GM19395 (cell line): Measurements from ENCODE around the gene USP53.
A peak's percentile ranks its signal among the peaks of the same experiment; 100 is the strongest.
"Not testable (repeated sequence)": the region's sequence is repeated elsewhere in the genome, so short reads cannot be mapped to it uniquely, and the experiment has no call there.

Source experiments
- ATAC-seq: cut with Tn5 transposase; IDR thresholded peaks from one replicate; pipeline ENCODE4 v1.9.1; 2021; ENCODE audit warnings: mild to moderate bottlenecking, moderate library complexity; ENCODE audit not compliant: unreplicated experiment

USP53 gene

DNA sequence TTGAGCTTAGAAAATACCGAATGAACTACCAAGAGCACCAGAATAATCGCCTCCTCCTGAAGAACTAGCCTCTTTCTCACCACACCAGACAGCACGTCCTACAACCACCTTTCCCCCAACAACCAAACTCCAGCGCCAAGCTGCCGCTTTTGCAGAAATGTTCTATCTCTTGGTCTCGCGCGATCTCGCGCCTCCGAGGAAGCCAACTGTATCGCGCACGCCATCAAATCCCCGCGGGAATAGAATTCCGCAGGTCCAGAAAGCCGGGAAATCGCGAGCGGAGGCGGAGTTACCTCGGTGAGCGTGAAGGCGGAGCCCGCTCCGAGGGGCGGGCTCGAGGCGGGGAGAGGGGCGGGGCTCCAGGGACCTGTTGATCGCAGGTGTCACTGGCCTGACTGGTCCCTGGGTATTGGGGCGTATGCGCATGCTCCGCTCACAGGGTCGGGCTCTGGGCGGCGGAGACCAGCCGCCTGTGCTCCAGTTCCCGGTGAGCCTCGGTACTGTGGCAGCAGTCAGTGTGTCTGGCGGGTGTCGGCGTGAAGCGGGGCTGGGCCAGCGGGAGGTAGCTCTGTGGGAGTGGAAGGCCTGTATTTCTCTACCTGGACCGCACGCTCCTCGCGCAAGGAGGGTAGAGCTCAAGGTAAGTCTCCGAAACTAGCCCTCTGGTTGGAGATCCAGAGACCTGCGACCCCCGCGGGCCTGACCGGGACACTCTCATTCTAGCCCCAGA is at the start of gene USP53:
USP53 (plus strand) TSS at position 480 of the 730 bp plus-strand sequence. CDS start 27,047 bp downstream, outside the sequence.
- peak; percentile 90 for ATAC-seq

DNA sequence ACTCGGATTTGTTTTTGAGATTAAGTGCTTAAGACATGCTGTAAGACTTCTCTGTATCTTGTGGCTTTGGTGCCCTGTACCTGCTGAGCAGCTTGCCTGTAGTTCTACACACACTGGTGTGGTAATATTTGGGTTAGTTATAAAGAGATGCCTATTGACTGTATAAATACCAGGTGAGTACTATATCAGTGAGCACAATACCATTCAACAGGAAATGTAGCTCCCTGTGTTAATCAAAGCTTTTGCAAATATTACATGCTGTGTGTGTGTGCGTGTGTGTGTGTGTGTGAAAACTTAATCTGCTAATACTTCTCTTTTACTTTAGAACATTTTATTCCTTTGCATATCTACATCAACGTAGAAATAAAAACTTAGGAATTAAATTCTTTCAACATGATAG is 46.7 kb upstream of the USP53 start:
- ATAC-seq, result no peak

DNA sequence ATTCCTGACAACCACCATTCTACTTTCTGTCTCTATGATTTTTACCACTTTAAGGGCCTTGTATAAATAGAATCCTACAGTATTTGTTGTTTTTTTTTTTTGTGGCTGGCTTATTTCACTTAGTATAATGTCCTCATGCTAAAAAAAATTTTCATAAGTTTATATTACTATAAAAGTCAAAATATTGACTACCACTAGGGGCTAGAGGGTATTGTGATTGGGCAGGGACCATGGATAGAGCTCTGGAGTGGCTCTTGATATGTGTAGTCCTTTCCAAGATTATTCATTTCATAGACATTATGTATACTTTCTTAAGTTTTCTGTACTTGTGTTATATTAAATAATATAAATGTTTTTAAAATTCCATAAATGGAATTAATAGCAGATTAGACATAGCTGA is 42.3 kb upstream of the USP53 start:
- no peak for ATAC-seq

DNA sequence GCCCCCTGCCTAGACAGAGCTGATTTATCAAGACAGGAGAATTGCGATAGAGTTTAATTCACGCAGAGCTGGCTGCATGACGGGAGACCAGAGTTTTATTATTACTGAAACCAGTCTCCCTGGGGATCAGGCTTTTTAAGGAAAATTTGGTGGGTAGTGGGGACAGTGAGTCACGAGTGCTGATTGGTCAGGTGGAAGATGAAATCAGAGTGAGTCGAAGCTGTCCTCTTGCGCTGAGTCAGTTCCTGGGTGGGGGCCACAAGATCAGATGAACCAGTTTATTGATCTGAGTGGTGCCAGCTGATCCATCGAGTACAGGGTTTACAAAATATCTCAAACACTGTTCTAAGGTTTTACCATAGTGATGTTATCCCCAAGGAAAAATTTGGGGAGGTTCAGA is 40.3 kb upstream of the USP53 start:
- no peak for ATAC-seq

DNA sequence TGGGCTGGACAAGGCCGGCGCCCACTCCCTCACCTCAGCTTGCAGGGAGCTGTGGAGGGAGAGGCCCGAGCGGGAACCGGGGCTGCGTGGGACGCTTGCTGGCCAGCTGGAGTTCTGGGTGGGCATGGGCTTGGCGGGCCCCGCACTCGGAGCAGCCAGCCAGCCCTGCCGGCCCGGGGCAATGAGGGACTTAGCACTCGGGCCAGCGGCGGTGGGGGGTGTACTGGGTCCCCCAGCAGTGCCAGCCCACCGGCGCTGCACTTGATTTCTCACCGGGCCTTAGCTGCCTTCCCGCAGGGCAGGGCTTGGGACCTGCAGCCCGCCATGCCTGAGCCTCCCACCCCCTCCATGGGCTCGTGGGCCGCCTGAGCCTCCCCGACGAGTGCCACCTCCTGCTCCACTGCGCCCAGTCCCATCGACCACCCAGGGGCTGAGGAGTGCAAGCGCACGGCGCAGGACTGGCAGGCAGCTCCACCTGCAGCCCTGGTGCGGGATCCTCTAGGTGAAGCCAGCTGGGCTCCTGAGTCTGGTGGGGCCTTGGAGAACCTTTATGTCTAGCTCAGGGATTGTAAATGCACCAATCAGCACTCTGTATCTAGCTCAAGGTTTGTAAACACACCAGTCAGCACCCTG is 38.7 kb upstream of the USP53 start:
- not testable (repeated sequence) for ATAC-seq

DNA sequence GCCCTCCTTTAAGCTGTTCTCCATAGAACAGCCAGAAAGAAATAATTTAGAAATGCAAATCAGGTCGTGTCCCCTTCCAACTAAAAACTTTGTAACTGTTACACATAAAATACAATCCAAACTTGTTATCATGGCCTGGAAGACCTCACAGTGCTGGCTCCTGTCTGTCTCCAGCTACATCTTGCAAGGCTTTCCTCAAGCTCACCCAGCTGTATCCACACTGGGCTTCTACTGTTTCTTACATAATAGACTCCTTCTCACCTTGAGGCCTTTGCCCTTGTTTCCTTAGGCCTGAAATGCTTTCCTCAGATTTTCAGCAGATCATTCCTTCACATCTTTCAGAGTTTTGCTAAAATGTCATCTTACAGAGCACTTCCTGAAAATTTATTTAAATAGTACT is 33.5 kb upstream of the USP53 start:
- no peak for ATAC-seq

DNA sequence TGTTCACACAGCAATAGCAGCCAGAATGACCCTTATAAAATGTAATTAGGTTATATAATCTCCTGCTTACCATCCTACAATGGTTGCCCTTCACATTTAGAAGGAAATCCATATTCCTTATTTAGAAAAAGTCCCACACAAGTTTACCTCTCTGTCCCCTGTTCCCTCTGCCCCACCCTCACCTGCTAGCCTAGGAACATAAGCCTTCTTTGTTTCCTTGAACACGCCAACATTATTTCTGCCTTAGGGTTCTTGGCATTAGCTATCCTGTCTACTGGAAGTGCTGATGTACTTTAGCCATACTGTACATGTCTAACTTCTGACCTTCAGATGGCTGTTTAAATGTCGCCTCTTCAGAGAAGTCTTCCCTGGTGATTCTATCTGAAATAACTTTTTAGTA is 28.4 kb upstream of the USP53 start:
- no peak for ATAC-seq

DNA sequence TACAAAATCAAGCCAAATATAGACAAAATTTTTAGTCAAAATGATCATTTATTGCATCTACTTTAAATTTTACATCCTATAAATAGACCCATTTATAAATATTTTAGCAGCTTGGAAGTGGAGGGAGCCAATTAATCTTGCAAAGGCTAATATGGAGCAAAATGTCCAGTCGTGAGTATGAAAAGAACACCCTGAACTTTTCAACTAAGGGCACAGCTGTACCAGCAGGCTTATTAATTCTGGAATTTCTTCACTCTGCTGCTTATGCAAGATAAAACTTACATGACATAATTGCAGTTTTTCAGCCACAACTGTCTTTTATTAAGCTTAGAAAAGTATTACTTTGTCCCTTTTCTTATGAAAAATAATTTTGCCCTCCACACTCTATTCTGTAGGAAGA is 22.9 kb upstream of the USP53 start:
- no peak for ATAC-seq

DNA sequence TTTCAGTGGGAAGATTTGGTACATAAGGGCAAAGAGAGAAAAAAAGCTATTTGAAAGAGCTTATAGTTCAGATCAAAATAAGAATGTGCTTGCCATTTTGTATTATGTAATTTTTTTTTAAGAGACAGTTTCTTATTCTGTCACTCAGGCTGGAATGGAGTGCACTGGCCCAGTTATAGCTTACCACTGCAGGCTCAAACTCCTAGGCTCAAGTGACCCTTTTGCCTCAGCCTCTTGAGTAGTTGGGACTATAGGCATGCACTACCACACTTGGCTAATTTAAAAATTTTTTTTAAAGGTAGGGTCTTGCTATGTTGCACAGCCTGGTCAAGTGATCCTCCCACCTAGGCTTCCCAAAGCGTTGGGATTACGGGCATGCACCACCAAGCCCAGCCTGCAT is 22.2 kb upstream of the USP53 start:
- no peak for ATAC-seq

DNA sequence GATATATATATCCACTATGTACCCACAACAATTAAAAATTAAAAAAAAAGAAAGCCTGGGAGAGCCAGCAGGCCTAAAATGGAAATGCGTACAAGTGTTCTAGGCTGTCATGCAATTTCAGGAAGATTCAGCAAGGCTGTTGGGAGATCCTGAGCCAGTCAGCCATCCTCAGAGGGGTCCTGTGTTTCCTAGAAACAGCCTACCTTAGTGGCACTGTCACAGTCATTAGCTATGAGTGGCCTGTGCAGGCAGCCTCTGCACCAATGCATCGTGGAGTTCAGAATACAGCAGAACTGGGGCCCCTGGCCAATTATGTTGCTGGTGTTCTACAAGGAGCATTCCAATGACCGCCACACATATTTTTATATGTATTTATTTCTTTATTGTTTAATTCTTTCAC is 21.0 kb upstream of the USP53 start:
- ATAC-seq, result no peak

DNA sequence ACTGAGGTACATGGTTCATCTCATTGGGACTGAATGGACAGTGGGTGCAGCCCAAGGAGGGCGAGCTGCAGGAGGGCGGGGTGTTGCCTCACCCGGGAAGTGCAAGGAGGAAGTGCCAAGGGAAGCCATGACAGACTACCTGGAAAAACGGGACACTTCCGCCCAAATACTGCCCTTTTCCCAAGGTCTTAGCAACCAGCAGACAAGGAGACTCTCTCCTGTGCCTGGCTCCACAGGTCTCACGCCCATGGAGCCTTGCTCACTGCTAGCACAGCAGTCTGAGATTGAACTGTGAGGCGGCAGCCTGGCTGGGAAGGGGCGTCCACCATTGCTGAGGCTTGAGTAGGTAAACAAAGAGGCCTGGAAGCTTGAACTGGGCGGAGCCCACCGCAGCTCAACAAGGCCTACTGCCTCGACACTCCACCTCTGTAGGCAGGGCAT is 14.7 kb upstream of the USP53 start:
- no peak for ATAC-seq

DNA sequence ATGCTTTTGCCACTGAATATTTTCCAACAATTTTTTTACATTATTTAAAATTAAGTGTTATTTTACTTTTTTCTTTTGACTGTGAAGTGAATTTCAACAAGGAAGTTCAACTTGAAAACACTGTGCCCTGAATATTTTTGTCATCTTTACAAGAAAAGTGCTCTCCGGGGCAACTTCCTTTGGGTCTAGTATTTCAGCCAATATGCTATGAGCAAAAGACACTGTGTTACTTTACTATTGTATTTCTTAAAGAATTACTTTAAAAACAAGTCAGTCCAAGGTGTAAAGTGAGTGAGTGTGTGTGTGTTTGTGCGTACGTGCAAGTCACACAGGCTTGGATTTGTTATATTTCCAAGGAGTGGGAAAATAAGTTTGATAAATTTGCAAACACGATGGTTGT is 7.6 kb upstream of the USP53 start:
- ATAC-seq, result no peak

DNA sequence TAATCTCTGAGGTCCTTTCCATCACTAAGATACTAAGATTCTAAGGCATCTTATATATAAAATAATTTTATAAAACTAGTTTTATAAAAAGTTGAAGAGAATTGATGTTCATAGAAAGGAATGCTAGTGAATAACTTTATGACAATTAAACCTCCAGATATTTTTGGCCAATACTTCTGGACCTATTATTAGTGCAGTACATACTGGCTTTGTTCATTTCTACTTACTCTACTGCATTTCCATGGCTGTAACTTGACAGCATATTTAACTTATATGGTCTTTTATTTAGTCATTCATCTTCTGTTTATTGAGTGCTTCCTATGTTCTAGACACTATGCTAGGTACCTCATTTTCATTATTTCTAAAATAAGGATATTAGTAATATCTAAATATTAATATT is 6.8 kb upstream of the USP53 start:
- no peak for ATAC-seq

DNA sequence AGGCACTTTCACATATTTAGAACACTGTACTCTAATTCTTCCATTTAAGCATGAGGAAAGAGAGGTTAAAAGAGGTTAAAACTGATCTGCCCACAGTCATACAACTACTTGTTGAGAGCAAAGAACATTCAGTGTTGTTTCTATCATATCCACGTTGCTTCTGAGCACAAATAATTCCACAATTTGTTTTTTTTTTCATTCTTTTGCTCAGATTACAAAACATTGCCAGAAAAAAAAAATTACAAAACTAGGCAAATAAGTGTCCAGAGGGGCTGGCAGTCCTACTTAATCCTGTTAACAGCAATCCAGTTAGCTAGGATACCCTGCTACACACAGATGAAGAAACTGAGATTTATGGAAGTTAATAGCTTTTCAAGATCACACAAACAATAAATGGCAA is 6.3 kb upstream of the USP53 start:
- no peak for ATAC-seq

DNA sequence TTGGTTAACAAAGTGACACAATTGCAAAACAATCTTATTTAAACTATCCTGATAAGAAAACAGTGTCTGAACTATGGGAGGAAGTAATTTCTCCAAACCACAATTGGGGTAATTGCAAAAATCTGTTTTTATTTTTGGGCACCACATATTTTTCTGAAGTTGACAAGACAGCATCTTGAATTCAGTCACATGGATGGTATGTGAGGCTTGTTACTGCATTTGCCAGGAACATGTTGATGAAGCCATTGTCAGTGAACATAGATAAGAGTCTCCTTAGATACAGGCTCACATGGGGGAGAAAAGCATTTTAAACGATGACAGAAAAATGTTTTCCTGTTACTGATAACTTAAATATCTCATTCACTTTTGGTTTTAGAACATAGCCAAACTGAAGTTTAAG is 5.5 kb upstream of the USP53 start:
- no peak for ATAC-seq

DNA sequence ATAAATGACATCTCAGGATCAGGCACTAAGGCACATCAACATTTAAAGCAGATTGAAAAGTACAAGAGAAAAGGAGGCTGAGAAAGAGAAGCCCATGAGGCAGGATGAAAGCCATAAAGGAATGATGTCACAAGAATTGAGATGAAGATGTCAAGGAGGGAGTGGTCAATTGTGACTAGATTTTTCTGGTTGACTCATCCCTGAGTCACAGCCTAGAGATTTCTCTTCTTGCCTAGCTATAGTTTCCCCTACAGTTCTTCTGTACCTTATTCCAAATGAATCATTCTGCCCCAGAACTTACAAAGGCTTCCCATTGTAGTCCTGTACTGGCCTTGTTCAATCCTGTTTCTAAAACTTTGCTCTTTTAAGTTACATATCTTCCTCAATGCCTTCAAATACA is 3.4 kb upstream of the USP53 start:
- no peak for ATAC-seq

DNA sequence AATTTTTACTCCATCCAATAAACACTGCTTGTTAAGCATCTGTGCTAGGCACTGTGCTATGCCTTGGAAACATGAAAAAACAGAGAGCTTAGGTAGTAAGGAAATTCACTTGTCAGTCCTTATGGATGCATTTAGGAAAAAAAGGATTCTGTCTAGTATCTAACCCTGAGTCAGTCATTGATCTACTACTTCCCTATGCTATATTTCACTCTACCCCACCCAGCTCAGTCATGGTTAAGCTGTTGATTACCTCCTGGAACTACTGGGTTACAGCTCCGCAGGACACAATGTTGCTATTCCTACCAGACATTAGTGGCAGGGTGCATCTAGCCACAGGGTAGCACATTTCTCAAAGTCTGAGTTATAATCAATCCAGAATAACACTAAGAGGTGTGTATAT is 2.9 kb upstream of the USP53 start:
- no peak for ATAC-seq

DNA sequence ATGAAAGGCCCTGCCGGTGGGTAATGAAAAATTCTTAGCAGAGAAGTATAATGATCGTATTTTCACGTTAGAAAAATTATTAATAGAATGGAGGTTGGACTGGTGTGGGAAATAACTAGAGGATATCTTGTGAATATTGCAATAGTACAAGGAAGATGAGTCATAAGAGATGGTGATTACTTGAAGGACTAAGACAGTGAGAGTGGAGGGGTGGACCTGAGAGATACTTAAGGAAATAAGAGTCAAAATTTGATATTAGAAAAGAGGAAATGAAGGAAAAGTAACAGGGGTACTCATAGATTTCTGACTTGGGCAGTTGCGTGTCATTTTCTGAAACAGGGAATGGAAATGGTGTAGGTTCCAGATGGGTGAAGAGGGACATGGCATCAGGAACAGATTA is 1.7 kb upstream of the USP53 start:
- no peak for ATAC-seq

DNA sequence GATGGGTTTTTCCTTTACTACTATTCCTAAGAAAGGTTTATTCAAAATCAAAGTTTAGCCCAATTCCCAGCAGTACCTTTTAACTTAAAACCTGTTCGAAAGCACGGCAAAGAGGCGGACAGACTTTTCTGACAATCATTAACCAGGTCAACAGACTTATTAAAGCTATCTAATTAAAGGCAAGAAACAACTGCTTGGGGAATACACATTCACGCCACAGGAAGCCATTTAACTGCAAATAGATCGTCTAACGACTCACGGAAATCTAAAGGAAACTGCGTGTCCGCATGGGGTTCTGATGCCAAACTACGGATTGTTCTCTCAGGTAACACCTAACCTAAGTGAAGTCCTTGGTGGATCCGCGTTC is 663 bp upstream of the USP53 start:
- ATAC-seq, result peak; percentile 12

DNA sequence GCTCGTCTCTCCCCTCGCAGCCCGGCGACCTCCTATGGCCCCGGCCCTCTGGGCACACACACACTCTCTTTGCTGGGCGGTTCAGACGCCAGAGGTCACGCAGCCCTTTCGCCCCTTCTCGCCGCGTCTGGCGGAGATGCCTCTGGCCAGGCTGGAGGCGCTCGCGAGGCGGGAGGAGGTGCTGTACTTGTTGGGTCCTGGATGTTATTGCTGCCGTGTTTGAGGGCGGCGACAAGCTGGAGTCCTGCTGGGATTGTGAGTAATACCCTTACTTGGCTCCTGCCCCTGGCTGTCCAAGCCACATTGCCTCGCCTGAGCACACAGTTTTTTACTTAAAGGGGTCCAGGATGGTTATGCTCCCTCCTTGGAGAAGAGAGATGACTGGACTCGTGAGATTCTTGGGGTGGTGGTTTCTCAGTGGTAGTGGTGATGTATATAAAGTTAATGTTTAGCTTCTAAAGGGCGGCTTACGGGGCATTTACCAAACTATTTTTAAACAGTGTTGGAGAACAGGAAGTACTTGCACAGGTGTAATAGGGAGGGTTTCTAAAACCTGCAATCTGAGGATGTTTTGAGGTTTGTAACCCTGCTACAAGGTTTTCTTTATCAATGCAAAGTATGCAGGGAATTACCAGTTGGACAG is 572 bp downstream of the USP53 start:
- ATAC-seq, result peak; percentile 66

DNA sequence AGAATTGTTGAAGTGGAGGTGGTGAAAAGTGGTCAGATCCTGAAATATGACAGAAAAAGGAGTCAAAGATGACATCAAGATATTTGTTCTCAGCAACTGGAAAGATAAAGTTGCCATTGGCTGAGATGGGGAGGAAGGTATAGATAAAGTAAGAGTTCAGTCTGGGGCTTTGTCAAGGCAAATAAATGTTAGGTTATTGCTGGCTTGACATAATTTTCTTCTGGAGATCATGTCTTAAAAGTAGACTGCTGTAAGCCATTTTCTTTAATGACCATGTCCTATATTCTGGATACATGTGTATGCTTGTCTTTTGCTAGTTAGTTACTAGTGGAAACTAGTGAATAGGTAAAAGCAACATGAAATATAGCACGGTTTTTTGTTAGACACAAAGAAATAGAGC is 5.6 kb downstream of the USP53 start:
- ATAC-seq, result no peak

DNA sequence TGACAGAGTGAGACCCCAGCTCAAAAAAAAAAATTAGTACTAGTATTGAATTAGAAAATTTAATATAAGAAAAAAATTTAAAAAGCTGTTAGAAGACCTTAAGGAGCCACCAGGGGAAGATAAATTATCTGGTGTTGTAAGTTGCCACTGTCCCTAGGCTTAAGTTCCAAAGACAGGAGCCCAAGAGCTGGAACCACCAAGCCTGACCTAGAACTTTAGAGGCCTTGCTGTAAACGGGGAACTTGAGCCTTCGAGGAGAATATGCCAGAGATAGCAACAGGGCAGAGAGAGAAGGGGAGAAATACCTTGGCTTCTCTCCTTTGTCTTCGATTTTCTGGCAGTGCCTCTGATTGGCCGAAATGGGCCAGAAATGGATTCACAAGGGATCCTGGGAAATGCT is 8.9 kb downstream of the USP53 start:
- ATAC-seq, result no peak
